Endometrium (tissue), 2 donors: ENCODE measurements around the gene CAMSAP1.

Source experiments
- FAIRE-seq: peaks from 2 replicates; lab custom pipeline; 2012; peaks lifted over from hg19 to GRCh38; lab: Jason Lieb, UNC
- donor health status: control.
- donor health status: control.

Gene CAMSAP1

DNA sequence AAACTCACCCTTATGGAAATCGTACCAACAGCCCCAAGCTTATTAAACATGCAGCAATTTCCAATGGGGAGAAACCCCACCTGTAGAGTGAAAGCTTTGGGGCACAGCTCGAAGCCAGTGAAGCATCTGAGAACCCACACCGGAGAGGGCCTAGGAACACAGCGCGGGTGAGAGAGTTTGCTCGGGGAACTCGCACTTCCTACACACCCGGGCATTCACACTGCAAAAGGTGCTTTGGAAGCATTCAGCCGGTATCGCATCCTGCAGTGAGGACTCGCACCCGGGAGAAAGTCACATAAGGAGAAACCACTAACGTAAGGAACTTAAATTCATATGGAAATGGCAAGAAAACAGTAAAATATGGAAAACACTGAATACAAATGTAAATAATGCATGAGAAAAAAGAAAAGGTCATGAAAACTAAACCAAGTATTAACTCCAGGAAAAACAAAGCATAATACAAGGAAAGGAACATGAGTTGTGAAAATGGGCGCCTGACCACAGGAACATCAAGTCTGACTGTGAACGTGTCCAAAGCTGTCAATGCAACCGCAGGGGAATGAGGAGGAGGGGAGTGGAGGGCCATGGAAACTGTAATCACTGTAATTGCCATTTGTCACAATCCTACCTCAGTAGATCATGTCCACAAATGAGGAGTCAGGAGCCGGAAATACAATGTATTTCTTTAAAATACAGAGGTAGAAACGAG lies 28.7 kb downstream of the CAMSAP1 start:
- no peak for FAIRE-seq

- FAIRE-seq = no peak
These were observed 29.4 kb downstream of the CAMSAP1 start for GRCh38 chr9:135877791-135878527.

DNA sequence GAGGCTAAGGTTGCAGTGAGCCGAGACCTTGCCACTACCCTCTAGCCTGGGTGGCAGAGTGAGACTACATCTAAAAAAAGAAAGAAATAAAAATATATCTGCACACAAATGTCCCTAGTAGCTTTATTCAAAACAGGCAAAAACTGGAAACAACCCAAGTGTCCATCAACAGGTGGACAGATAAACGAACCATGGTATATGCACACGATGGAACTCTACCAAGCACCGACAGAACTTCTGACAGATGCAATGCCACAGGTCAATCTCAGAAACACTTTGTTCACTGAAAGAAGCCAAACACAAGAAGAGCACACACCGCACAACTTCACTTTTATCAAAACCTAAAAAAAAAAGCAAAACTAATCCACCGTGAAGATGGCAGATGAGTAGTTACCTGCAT lies 30.4 kb downstream of the CAMSAP1 start:
- no peak for FAIRE-seq

DNA sequence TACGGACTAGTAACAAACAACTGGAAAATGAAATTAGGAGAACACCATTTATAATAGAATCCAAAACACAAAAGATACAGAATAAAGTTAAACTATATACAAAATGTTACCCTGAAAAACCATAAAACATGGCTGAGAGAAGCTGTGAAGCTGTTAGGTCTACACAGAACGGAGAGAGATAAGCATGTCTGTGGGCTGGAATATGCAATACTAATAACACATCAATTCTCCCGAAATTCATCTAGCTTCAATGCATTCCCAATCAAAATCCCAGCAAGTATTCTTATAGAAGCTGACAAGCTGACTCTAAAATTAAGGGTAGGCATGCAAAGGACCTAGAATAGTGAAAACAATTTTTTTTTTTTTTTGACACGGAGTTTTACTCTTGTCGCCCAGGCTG lies 32.5 kb downstream of the CAMSAP1 start:
- FAIRE-seq = no peak

- FAIRE-seq = no peak
These were observed 37.4 kb downstream of the CAMSAP1 start for GRCh38 chr9:135869909-135870308.

- no peak for FAIRE-seq
These were observed 41.8 kb downstream of the CAMSAP1 start for GRCh38 chr9:135865531-135865930.

GRCh38 chr9:135864447-135865049 lies 42.8 kb downstream of the CAMSAP1 start:
- FAIRE-seq = no peak

DNA sequence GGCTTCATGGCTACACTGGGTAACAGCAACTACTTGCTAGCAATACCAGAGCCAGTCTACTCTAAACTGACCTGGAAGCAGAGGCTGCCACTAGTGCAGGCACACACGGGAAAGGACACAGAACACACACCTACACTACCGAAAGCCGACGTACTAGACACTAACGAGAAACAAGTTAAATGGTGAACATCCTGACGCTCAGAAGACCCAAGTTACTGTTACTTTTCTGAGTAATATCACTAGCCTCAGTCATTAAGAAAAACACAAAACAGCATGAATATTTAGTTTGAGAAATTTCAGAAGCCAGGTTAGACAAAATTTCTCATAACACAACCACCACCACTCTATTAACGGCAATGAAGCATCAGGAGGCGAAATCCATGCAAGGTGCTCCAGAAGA lies 44.5 kb downstream of the CAMSAP1 start:
- no peak for FAIRE-seq

DNA sequence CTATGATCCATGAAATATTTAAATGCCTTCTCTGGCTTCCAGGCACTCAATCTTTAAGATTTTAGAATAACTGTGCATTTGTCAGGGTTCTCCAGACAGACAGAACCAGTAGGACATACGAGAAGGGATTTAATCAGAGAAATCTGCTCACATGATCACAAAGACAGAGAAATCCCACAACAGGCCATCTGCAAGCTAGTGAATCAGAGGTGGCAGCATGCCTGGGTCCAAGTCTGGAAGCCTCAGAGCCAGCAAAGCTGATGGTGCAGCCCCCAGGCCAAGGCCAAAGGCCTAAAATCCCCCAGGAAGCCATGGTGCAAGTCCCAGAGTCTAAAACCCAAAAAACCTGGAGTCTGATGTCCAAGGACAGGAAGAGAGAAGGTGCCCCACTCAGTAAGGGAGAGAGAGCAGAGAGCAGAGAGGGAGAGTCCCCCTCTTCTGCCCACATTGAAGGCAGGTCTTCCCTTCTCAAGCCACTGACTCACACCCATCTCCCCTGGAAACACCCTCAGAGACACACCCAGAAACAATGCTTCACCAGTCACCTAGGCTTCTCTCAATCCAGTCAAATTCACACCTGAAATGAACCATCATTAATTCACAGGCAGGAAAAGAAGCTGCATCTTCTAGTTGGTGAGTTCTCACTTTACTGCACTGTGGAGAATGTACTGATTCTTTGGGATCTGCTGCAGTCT lies 48.7 kb downstream of the CAMSAP1 start:
- no peak for FAIRE-seq

GRCh38 chr9:135857843-135858242 lies 49.5 kb downstream of the CAMSAP1 start:
- FAIRE-seq = no peak

DNA sequence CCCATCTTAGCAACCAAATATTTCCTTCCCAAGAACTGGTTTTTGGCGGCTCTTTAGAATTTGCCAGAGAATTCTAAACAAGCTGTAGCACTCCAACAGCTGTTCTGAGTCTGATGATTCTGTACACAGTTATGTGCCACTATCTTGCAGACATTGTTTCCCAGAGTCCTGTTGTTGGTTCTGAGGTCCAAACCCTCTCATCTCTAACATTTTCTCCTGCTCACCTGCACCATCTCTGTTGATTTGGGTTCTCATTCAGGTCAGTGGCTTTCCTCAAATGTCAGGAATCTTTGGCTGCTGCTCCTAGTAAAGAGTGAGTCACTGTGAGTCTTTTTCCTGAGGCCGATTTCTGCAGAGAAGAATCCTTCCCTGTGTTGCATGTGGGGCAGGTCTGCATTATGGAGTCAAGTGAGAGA lies 50.0 kb downstream of the CAMSAP1 start:
- no peak for FAIRE-seq

GRCh38 chr9:135851748-135852147 lies 55.6 kb downstream of the CAMSAP1 start:
- no peak for FAIRE-seq

- FAIRE-seq = no peak
These were observed 56.6 kb downstream of the CAMSAP1 start for GRCh38 chr9:135850737-135851136.

GRCh38 chr9:135849181-135849580 lies 58.2 kb downstream of the CAMSAP1 start:
- FAIRE-seq = no peak

DNA sequence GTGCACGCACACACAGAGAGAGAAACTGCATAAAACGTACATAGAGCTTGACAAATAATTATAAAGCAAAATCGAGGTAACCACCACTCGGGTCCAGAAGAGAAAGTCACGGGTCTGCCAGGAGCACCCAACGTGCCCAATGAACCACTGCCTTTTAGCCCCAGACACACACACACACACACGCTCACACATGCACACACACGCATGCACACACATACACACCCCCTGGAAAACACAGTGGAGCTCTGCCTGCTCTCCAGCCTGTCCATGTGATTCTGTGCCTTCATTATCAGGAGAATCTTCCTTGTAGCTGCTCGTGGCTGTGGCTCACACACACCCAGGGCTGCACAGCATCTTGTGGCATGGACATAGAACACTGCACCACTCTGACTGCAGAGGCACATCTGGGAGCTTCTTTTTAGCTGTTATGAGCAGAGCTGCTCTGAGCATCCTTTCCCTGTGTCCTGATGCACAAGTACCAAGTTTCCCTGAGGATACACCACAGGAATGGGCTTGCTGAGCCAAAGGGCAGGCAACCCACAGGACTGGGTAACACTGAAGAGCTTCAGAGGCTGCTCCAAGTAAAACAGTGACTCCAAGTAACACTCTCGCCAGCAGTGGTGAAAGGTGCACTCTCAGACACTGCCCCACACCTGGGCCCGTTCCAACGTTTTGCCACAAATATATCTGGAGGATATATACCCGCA lies 58.9 kb downstream of the CAMSAP1 start:
- no peak for FAIRE-seq

DNA sequence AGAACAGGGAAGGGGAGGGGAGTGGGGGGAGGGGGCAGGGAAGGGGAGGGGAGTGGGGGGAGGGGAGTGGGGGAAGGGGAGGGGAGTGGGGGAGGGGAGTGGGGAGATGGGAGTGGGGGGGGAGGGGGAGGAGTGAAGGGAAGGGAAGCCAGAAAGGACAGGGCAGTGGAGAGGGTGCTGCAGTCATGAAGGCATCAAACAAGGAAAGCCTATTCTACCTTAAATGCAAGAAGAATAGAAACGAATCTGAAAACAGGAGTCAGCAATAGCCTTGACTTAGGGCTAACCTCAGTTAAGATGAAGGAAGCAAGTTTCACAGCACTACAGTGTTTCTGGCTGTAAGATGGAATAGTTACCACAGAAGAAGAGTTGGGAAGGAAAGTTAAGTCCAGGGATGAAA lies 59.5 kb downstream of the CAMSAP1 start:
- no peak for FAIRE-seq

DNA sequence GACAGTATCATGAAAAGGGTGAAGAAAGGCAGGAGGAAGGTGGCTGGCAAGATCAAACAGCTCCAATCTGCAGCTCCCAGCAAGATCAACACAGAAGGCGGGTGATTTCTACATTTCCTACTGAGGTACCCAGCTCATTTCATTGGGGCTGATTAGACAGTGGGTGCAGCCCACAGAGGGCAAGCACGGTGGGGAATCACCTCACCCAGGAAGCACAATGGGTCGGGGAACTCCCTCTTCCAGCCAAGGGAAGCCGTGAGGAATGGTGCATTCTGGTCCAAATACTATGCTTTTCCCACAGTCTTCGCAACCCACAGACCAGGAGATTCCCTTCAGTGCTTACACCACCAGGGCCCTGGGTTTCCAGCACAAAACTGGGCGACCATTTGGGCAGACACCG lies 66.8 kb downstream of the CAMSAP1 start:
- no peak for FAIRE-seq

DNA sequence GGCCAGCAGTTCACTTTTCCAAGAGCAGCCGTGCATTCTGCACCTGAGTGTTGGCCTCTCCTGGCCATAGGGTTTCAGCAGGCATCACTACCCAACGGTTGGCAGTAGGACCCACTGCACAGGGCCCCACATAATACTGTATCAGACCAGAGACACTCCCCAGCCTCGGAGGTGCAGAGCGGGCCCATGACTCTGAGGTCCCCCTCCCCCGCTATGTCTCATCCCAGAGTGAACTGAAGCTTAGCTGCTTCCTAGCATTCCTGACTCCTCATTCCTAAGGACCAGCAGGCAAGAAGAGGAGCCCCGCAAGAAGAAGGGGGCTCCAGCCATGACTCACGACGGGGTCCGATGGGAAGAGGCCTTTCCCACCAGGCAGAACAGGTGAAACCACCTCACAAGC lies 67.2 kb downstream of the CAMSAP1 start:
- no peak for FAIRE-seq

DNA sequence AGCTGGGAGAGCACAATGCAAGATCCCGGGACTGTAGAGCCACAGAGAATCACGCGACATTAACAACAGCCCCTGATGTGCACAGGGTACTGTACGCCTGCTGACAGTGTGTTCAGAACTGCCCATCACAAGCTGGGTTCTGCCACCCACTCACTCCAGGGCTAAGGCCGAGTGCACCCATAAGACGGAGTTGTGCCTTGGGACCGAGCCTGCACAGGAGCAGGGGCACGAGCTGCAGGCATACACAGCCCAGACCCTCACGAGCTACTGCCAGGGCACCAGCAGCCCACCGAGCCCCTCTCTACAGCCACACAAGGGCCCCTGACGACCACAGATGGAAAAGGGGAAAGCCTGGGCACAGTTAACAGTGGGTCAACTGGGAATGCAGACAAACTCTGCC lies 67.8 kb downstream of the CAMSAP1 start:
- no peak for FAIRE-seq

DNA sequence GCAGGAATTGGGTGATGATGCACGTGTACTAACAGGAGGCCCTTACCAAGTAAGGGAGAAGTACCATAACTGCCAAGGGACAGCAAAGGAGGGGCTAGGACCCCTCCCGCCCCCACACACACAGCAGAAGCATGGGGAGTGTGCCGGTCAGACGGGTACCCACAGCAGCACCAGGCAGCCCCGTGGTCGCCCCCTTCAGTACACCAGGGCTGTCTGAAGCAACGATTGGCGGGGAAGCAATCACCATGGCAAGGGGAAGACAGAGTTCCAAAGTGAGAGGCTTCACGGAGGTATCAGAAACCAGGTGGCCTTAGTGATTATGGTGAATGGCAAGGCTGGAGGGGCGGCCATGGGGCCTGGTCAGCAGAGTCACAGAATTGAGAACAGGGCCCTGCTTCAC lies 72.2 kb downstream of the CAMSAP1 start:
- no peak for FAIRE-seq

DNA sequence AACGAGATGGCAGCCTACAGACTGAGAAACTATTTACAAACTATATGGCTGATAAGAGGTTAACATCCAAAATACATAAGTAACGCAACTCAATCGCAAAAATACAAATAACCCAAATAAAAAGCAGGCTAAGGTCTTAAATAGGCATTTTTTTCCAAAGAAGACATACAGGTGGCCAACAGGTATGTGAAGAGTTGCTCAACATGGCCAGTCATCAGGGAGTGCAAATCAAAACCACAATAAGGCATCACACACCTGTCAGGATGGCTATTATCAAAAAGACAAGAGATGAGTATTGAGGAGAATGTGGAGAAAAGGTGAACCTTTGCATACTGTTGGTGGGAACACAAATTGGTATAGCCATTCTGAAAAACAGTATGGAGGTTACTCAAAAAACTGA lies 73.5 kb downstream of the CAMSAP1 start:
- FAIRE-seq = no peak

DNA sequence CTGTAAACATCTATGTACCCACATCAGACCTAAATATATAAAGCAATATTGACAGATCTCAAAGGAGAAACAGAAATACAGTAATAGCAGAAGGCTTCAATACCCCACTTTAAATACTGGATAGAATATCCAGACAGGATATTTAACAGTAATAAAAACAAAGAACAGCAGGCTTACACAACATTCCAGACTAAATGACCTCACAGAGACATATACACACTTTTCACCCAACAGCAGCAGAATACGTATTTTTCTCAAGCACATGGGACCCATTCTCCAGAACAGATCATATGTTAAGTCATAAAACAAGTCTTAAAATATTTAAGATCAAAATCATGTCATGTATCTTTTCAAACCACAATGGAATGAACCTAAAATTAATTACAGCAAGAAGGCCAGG lies 76.8 kb downstream of the CAMSAP1 start:
- no peak for FAIRE-seq
